Measurements from ENCODE around the gene RHD.
"Not testable (repeated sequence)": the region's sequence is repeated elsewhere in the genome, so short reads cannot be mapped to it uniquely, and the experiment has no call there.

The RHD gene

DNA sequence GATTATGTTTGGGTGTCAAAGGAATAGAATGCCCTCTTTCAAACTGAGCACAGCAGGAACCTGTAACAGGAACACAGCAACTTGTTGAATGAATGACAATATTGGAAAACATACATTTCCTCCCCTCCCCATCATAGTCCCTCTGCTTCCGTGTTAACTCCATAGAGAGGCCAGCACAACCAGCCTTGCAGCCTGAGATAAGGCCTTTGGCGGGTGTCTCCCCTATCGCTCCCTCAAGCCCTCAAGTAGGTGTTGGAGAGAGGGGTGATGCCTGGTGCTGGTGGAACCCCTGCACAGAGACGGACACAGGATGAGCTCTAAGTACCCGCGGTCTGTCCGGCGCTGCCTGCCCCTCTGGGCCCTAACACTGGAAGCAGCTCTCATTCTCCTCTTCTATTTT lies at the start of gene RHD:
Gene RHD, plus strand, starts transcription at position 272 of the 400 bp plus-strand sequence. Its CDS starts 39 bp downstream, at position 311.
- DNase-seq, result not testable (repeated sequence)

DNA sequence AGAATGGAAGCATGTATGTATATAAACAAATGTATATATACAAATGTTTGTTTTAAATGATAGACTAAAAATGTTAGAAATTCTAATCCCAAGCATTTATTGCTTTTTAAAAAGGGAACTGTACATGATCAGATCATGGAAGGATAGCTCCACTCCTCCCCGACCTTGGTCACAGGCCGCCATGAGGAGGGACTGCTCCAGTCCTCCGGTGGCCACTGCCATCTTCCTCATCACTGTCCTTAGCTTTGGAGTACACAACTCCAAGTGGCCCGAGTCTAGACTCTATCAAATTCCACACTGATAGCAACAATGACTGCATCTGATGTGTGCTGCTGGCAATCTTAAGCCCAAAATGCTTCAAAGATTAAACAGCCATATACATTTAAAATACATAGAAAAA lies 49.7 kb upstream of the RHD start:
- DNase-seq, result no peak

DNA sequence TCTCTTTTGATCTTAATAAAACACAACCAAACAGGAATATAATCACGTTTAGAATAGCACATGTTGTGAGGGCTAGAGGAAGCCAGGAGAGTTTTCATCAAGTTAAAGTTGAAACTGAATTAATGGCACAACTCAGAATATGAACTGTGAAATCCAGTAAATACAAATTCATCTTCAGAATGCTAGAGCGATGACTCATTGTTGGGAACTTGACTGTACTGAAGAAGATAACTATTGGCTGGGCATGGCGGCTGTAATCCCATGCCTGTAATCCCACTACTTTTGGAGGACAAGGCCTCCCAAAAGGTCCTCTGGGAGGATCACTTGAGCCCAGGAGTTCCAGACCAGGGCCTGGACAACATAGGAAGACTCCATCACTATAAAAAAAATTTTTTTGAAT lies 48.8 kb upstream of the RHD start:
- DNase-seq, result no peak

DNA sequence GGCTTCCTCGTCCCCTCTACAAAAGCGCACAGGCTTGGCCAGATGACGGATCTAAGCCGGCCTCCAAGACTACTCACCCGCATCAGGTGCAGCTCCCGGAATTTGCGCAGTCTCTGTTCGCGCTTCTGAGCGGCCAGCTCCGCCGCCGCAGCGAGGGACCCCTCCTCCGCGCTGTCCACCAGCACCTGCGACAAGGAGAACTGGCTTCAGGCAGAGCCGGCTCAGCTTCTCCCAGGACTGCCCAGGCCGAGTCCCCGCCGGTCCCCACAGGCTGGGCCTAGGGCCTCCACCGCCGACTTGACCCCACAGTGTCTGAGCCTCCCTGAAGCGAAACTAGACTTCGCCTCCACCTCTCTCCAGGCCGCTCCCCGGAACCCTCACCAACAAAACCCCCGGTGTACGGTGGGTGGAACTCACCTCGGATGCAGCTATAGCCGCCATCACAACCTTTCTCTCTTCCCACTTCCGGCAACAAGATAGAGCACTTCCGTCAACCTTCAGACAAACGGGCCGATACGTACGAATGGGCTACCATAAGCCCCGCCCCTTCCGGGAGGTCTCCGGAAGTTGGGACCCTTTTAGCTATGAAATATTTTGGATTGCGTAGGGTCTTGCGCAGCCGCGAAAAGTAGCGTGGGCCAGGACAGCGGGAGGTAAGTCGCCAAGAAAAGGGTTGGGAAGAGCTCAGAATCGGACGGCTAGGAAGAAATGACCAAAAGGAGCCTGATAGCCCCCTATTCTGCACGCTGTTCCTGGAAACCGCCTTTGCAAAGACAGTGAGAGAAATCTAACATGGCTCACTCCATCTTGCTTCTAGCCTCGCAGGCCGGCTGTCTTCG lies 40.1 kb upstream of the RHD start, which contains the start of gene SYF2:
Gene SYF2, minus strand, starts transcription at position 476 of the 839 bp plus-strand sequence. Its CDS starts 35 bp downstream, at position 441.
- DNase-seq, result peak; percentile 95

DNA sequence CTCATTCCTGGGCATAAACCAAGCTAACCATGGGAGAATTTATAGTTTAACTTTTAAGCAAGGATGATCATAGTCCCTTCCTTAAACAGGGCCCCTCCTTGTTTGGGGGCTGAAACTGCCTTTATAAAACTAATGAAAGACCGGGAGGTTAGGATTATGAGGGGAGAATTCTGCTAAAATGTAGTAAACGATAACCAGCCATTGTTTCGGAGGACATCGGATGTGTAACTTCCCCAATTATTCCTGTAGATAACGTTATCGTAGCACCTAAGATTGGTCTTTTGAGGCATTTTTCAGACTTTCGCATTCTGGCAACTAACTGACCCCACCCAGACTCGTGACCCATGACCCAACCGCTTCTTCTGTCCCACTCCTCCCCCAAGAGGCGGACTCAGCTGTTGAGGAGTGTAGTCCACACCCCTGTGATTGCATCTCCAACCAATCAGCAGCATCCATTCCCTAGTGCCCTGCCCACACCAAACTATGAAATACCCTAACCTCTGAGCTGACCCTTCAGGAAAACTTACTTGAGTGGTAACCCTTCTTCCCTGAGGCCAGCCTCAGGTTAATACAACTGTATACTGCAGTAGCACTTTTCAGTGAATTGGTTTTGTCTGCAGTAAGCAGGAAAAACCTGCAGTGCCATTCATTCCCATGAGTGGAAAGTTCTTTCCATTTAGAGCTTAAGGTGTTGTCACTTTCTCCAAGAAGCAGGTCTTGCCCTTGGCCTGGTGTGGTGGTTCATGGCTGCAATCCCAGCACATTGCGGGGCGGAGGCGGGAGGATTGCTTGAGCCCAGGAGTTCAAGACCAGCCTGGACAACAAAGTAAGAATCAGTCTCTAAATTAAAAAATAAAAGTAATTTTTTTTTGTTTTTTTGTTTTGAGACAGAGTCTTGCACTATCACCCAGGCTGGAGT lies 39.2 kb upstream of the RHD start:
- peak; percentile 87 for DNase-seq

DNA sequence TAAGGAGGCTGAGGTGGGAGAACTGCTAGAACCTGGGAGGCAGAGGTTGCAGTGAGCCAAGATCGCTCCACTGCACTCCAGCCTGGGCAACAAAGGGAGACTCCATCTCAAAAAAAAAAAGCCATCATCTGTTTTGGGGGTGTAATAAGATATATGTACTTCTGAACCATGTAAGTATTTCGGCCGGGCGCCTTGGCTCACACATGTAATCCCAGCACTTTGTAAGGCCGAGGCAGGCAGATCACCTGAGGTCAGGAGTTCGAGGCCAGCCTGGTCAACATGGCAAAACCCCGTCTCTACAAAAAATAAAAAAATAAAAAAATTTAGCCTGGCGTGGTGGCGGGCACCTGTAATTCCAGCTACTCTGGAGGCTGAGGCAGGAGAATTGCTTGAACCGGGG lies 36.9 kb upstream of the RHD start:
- not testable (repeated sequence) for DNase-seq

DNA sequence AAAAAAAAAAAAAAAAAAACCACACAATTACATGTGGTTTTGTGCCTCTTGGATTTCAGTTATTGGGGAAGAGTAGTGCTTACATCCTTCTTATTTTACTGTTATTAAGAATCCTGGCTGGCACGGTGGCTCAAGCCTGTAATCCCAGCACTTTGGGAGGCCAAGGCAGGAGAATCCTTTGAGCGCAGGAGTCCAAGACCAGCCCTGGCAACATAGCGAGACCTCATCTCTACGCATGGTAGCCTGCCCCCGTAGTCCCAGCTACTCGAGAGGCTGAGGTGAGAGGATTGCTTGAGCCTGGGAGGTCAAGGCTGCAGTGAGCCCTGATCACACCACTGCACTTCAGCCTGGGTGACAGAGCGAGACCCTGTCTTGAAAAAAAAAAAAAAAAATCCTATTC lies 36.0 kb upstream of the RHD start:
- DNase-seq, result not testable (repeated sequence)

DNA sequence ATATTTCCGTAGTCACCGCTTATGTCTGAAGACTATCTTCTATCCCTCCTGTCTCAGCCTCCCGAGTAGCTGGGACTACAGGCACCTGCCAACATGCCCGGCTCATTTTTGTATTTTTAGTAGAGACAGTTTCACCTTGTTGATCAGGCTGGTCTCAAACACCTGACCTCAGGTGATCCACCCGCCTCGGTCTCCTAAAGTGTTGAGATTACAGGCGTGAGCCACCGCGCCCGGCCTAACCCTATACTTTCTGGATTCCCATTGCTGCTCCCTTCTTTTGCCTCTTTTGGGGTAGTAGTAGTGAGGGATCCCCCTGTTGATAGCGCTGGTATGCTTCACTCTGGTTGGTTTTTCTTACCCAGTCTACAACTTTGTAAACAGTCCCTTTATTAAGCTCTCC lies 34.3 kb upstream of the RHD start:
- DNase-seq, result no peak

DNA sequence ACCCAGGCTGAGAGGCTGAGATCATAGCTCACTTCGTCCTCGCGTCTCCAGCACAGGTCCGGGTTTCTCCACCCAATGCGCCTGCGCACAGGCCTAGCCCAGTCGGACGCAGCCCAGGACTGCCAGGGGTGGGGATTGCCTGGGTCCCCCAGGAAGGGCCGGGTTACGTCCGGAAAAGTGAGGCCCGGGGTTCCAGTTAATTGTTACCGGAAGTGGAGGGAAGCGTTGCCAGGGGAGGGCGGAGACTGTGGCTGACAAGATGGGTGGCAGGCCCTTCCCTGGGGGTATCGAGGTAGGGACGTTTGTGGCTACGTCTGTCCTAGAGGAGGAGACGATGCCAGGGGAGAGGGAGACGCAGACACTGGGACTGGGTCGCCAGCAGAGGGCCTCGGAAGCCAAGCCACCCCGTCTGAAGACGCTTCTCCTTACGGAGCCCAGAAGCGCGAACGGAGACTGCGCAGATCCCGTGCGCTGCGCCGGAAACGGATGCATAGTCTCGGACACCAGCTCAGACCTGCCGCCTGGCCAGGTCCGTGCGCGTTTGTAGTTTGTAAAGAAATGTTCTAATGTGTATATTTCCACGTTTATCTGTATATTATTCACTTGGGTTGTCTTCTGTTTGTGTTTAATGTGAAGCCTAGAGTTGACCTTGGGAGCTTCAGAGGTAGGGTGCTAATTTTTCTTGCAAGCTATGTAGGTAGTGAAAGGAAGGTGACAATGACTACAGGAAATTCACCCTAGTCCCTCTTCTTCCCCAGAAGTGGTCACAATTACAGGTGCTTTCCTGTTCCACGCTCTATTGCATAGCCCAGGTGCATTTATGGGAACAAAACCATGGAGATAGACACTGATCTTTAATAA lies 32.4 kb upstream of the RHD start:
- peak; percentile 99 for DNase-seq

DNA sequence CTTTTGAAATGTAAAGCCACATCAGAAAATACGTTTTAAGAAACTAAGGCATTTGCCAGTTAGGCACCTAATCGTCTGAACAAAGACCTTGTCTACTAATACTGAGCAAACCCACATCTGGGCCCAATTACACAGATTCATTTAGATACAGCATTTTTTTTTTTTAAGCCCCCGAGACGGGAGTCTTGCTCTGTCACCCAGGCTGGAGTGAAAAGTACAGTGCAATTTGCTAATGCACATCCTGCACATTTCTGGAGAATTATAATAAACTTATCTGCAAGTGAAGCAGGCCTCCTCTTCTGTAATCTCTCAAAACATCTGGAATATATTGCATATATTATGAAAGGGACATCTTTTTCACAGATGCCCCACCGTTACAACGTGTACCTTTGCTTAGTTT lies 28.4 kb upstream of the RHD start:
- no peak for DNase-seq

DNA sequence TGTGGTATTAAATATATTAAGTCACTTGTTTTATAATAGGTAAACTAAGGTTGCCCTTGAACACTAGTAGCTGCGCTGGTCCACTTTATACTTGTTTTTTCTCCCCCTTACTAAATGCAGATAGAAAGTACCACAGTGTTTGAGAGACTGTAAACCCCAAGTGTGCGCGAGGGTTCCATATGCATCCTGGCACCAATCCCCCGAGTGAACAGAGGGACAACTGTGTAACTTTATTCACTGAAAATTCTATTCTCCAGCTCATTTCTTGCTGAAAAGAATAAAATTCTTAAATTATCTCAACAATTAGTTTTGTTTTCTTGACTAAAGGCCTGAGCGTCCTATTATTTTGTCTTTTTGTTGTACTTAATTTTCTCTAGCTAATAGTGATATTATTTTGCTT lies 26.9 kb upstream of the RHD start:
- no peak for DNase-seq

DNA sequence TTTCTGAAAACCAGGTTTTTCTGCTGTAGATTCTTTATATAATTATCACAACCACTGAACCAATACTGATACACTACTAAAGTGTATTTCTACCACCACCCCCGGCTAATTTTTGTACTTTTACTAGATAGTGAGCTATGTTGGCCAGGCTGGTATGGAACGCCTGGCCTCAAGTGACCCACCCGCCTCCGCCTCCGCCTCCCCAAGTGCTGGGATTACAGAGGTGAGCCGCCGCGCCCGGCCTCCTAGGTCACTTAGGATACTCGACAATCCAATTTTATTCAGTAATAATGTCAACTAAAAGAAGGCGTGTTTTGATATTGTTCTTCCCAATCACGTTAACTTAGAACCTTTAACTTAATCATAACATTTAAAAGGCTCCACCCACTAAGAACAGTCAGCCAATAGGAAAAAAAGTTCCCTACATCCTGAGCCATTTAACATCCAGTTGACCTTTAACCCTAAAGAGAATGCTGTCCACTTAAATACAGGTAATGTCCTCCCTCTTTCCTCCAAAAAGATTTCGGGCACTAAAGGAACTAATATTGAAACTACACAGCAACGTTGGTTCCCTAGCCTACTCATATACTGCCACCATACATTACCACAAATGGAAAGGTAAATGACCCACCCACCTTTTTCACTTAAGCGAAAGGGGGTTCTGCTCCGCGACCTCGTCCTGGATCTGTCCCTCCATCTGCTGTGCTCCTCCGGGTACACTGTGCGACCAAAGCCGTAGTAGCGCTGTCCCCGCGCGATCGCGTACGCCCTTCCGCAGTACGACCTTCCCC lies 26.3 kb upstream of the RHD start:
- no peak for DNase-seq

DNA sequence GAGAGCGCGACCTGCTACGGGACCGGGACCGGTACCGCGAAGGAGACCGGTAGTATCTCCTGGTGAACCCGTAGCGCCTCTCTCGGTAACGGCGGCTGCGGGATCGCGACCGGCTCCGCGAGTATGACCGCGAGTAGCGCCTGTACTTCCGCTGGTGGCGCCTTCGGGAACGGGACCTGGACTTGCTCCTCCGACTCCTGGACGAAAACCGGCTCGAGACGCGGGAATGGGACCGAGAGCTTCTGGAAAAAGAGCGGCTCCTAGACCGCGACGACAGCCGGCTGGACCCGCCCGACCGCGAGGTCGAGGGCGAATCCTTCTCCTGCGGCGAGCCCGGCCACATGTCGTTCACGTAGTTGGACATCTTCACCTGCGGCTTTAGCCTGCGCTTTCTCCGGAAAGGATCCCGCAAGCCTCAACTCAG lies 25.7 kb upstream of the RHD start:
- peak; percentile 34 for DNase-seq

DNA sequence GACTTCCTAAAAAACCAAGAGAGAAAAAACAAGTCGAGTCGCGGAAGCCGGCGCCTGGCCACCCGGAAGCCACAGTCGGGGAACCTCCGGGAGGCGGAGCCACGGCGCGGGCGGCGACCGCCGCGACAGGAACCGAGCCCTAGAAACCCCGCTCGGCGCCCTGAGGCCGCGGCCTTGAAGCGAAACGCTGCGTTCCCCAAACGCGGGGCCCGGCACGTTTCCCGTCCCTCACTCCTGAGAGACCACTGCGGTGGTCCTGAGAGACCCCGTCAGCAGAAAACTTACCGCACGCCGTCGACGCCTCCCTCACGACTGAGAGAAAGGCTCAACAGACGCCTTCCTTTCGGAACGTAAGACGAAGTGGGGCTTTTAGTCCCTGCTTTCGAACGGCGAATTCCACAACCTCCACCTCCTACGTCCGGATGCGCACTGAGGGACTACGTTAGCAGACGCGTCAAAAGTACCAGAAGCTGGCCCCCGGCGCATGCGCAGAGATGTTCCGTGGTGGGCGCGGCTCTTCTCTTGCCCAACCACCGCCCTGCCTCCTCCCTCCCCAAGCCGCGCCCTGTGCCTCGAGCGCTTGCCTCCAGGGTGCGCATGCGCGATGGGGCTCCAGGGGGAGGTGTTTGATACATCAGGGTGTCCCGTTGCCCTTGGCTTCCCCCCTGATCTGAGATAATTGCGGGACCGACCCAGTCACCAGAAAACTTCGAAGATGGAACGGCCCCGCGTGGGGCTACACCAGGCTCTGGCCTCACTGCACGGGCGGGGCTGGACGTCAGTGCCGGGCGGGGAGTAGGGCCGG lies 25.1 kb upstream of the RHD start, which contains the start of gene RSRP1:
Gene RSRP1, minus strand, starts transcription at position 431 of the 805 bp plus-strand sequence. CDS start 491 bp downstream, outside the sequence.
- peak; percentile 100 for DNase-seq

DNA sequence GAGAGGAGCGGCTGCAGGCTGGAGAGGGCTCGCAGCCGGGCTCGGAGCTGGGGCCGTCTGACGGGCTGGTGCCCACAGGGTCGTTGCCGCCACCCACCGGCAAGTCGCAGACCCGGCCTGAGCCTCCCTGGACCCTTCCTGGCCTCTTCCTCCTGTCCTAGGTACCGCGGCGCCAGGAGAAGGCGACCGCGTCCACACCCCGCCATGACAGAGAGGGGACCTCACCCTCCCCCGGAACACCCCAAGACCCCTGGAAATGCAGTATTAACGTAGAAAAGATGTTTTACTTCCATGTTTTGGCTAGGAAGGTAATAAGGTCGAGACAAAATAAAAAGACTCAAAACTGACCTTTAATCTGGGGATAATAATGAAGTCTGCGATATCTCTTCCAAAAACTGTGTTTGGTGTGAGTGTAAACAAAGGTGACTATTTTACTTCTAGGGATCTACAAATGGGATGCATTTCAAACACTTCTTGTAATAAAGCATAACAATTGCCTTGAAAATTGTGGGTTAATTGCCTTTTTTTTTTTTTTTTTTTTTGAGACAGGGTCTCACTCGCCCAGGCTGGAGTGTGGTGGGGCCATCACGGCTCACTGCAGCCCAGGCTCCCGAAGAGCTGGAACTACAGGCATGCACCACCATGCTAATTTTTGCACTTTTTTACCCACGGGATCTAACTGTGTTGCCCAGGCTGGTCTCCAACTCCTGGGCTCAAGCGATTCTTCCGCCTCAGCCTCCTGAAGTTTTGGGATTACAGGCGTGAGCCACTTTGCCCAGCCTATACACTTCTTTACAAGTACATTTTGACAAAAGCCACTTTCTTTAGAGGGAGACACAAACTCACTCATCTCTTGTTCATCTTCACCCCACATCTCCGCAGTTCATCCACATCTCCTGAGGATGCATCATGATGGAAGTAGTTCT lies 24.2 kb upstream of the RHD start:
- DNase-seq, result no peak

DNA sequence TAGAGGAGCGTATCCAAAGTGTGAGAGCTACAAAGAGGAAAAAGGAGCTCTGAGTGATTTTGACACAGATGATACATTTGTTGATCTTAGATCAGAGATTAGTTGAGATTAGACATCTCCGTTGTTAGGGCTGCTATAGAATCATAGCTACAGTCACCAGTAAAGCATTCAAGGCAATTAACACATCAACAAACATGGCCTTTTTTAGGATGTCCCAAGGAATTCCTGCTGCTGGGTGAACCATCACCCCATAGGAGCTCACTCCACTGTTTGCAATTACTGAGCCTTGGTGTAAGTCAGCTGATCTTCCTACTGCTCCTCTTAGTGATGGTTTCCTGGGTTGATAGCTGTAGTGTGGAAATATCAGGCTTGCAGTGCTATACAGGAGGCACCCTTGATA lies 18.4 kb upstream of the RHD start:
- no peak for DNase-seq

DNA sequence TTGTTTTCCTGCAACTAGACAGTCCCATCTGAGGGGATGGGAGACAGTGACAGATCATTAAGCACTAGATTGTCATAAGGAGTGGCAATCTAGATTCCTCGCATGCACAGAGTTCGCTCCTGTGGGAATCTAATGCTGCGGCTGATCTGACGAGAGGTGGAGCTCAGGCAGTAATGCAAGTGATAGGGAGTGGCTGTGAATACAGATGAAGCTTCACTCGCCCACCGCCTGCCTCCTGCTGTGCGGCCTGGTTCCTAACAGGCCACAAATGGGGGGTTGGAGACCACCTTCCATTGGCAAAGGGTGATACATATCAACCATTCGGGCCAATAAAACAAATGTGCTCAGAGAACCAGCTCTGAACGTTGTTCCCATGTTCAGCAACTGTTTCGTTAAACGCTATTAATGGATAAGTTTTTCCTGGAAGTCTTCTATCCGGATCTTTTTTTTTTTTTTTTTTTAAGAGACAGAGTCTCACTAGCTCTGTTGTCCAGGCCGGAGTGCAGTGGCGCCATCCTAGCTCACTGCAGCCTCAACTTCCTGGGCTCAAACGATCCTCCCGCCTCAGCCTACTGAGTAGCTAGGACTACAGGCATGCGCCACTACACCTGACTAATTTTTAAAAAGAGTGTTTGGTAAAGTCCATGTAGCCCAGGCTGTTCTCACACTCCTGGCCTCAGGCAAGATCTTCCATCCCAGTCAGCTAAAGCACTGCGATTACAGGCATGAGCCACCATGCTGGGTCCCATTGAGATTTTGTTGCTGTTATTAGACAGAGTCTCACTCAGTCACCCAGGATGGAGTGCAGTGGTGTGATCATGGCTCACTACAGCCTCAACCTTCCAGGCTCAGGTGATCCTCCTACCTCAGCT lies 16.4 kb upstream of the RHD start:
- no peak for DNase-seq

DNA sequence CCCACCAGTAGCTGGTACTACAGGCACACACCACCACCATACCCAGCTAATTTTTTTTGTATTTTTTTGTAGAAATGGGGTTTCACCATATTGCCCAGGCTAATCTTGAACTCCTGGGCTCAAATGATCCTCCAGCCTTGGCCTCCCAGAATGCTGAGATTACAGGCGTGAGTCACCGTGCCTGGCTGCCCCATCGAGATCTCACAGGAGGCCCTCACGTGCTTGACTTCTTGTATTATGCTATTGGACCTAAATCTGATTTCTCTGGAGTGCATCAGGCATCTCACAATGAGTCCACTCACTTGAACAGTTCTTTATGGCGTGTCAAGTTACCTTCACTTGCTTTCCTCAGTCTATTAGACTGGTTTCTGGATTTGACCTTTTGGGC lies 15.7 kb upstream of the RHD start:
- no peak for DNase-seq

DNA sequence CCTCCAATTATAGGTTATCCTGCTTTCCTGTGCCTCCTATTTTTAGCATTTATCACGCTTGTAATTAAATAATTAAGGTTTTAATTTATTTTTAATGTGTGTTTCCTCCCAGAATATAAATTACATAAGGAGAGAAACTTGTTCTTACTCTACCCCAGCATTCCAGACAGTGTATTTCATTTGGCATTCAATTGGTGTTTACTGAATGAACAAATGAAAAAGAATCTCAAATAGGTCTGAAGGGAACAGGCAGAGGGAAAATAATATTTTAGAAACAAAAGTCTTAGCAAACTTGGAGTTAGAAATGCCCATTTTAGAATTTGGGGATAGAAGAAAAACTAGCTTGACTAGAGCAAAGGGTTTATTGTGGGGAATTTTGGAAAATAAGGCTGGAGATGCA lies 15.1 kb upstream of the RHD start:
- no peak for DNase-seq
